GM12878 (cell line): ENCODE measurements around the gene FGGY.

Experiments
- RB1 ChIP-seq: fragments of 450-650 bp; formaldehyde crosslinking; IDR thresholded peaks from 2 replicates; pipeline ENCODE4 v1.6.1; 2017; ENCODE audit warnings: mild to moderate bottlenecking, borderline replicate concordance
- TF ChIP-seq, protein P1 (sequence below), 3 experiments: IDR thresholded peaks in 2 of 3; conservative IDR thresholded peaks in 1 of 3; 2 replicates each; pipeline ENCODE4 v1.5.1; 2011; ENCODE audit warnings: low read depth in 3 of 3, low read length in 3 of 3, mild to moderate bottlenecking in 3 of 3, control low read depth in 2 of 3, moderate library complexity in 2 of 3, inconsistent platforms in 1 of 3, mixed read lengths in 1 of 3; ENCODE audit not compliant: control insufficient read depth in 2 of 3, insufficient read depth in 1 of 3; ENCODE audit errors: extremely low read depth in 1 of 3

DNA sequence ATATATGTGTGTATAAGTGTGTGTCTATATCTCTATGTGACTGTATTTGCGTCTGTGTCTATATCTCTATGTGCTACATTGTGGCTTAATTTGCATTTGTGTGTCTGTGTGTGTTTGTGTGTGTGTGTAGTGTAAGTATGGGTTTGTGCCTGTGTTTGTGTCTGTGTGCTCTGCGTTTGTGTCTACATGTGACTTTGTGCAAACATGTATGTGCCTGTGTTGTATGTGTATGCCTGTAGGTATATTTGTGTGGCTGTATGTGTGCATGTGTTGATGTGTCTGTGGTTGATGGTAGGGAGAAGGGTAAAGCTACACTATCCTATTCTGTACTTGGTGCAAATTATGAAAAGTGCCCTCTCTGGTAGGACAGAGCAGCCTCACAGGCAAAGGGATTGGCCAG is 7.3 kb upstream of the FGGY start:
- TF ChIP-seq, protein P1, sequence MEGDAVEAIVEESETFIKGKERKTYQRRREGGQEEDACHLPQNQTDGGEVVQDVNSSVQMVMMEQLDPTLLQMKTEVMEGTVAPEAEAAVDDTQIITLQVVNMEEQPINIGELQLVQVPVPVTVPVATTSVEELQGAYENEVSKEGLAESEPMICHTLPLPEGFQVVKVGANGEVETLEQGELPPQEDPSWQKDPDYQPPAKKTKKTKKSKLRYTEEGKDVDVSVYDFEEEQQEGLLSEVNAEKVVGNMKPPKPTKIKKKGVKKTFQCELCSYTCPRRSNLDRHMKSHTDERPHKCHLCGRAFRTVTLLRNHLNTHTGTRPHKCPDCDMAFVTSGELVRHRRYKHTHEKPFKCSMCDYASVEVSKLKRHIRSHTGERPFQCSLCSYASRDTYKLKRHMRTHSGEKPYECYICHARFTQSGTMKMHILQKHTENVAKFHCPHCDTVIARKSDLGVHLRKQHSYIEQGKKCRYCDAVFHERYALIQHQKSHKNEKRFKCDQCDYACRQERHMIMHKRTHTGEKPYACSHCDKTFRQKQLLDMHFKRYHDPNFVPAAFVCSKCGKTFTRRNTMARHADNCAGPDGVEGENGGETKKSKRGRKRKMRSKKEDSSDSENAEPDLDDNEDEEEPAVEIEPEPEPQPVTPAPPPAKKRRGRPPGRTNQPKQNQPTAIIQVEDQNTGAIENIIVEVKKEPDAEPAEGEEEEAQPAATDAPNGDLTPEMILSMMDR (IDR thresholded peaks at IDR 0.05 in 2 of 3, conservative IDR thresholded peaks at IDR 0.05 in 1 of 3; ENCODE audit: control insufficient read depth in 2 of 3, extremely low read depth in 1 of 3, insufficient read depth in 1 of 3, low read depth in 3 of 3, low read length in 3 of 3) = no peak
- TF ChIP-seq RB1 = no peak
